Naive B cell (primary cell): ENCODE data around the gene GJB2. TPM values are rescaled to one million over a fixed set of nuclear protein-coding genes. Genes with fewer than 3 reads are reported as not detected.
A peak's percentile ranks its signal among the peaks of the same experiment; 100 is the strongest.

Experiments used
- ATAC-seq, 2 donors: fragments of 150-1000 bp; cut with Tn5 transposase; 2 replicates each; pipeline ENCODE4 v1.10.0; 2021; ENCODE audit warnings: low read depth in 2 of 2, mild to moderate bottlenecking in 2 of 2, moderate library complexity in 2 of 2
- DNase-seq: peaks from one replicate; pipeline ENCODE4 v3.0.0; 2022
- H3K27ac Mint-ChIP-seq, 6 donors: one replicate each; pipeline ENCODE4 v1.8.0; 2020 to 2022; ENCODE audit warnings: mild to moderate bottlenecking in 6 of 6, mixed read lengths in 6 of 6, moderate library complexity in 5 of 6, inconsistent platforms in 2 of 6
- H3K27me3 Mint-ChIP-seq, 3 donors: one replicate each; pipeline ENCODE4 v1.8.0; 2021 to 2022; ENCODE audit warnings: mixed read lengths in 3 of 3, mild to moderate bottlenecking in 1 of 3
- H3K36me3 Mint-ChIP-seq, 2 donors: one replicate each; pipeline ENCODE4 v1.8.0; 2020 to 2022; ENCODE audit warnings: mixed read lengths in 2 of 2, inconsistent platforms in 1 of 2, mild to moderate bottlenecking in 1 of 2
- H3K4me1 Mint-ChIP-seq, 3 donors: one replicate each; pipeline ENCODE4 v1.8.0; 2020 to 2022; ENCODE audit warnings: mixed read lengths in 3 of 3, inconsistent platforms in 1 of 3, mild to moderate bottlenecking in 1 of 3, moderate library complexity in 1 of 3
- H3K4me3 Mint-ChIP-seq, 8 donors: one replicate each; pipeline ENCODE4 v1.8.0; 2020 to 2022; ENCODE audit warnings: mild to moderate bottlenecking in 8 of 8, mixed read lengths in 8 of 8, moderate library complexity in 8 of 8, inconsistent platforms in 2 of 8
- H3K9me3 Mint-ChIP-seq, 7 donors: one replicate each; pipeline ENCODE4 v1.8.0; 2020 to 2022; ENCODE audit warnings: mixed read lengths in 7 of 7, mild to moderate bottlenecking in 5 of 7, inconsistent platforms in 2 of 7, moderate library complexity in 1 of 7
- polyA plus RNA-seq, 6 donors: library from polyadenylated mRNA; unstranded; fragments of 300-500 nt; fragmentation: Illumina TruSeq; gene quantifications; one replicate each; pipeline ENCODE4 v1.2.3, GENCODE V29; 2021; ENCODE audit warnings: low read depth in 6 of 6

GJB2 gene
- polyA plus RNA-seq, 6 donors from 2014 or later, result not detected

- H3K4me3 Mint-ChIP-seq, result no peak overlapping the region
- peaks cover 0 to 2% (median 0%) of the 10 kb centered on the region in 7 donors for H3K9me3 Mint-ChIP-seq
- H3K27ac Mint-ChIP-seq, result no peak overlapping the region
- H3K27me3 Mint-ChIP-seq, result peaks cover 51 to 96% (median 87%) of the 10 kb centered on the region in 3 donors
- ATAC-seq, result no peak
- peaks cover 5 to 17% (median 9%) of the 10 kb centered on the region in 3 donors for H3K4me1 Mint-ChIP-seq
- no peak for DNase-seq
- peaks cover 0 to 6% of the 10 kb centered on the region in 2 donors for H3K36me3 Mint-ChIP-seq
Observed at GRCh38 chr13:20173116-20173746, 19.5 kb downstream of the GJB2 start.

GRCh38 chr13:20171364-20171763, 21.4 kb downstream of the GJB2 start:
- DNase-seq, result no peak
- ATAC-seq, result no peak
- Mint-ChIP-seq H3K4me3 (no peak overlapping the region), H3K9me3 (peaks cover 0 to 2% (median 0%) of the 10 kb centered on the region in 7 donors), H3K27me3 (peaks cover 45 to 96% (median 87%) of the 10 kb centered on the region in 3 donors), H3K4me1 (peaks cover 0 to 9% (median 8%) of the 10 kb centered on the region in 3 donors), H3K36me3 (no peaks in the 10 kb centered on the region), H3K27ac (no peak overlapping the region)

GRCh38 chr13:20170921-20171320, 21.8 kb downstream of the GJB2 start:
- Mint-ChIP-seq H3K27ac (no peak overlapping the region), H3K4me1 (peaks cover 0 to 9% (median 8%) of the 10 kb centered on the region in 3 donors), H3K27me3 (peaks cover 43 to 96% (median 87%) of the 10 kb centered on the region in 3 donors), H3K36me3 (no peaks in the 10 kb centered on the region), H3K4me3 (no peak overlapping the region), H3K9me3 (peaks cover 0 to under 1% (median 0%) of the 10 kb centered on the region in 7 donors)
- no peak for ATAC-seq
- no peak for DNase-seq

GRCh38 chr13:20168396-20168795, 24.3 kb downstream of the GJB2 start:
- no peaks in the 10 kb centered on the region for H3K36me3 Mint-ChIP-seq
- H3K4me1 Mint-ChIP-seq, result peaks cover 0 to 3% (median 2%) of the 10 kb centered on the region in 3 donors
- H3K4me3 Mint-ChIP-seq, result no peak overlapping the region
- no peak overlapping the region for H3K27ac Mint-ChIP-seq
- no peak for ATAC-seq
- DNase-seq, result no peak
- no peaks in the 10 kb centered on the region for H3K9me3 Mint-ChIP-seq
- peaks cover 28 to 86% (median 74%) of the 10 kb centered on the region in 3 donors for H3K27me3 Mint-ChIP-seq

GRCh38 chr13:20165417-20166257, 27.1 kb downstream of the GJB2 start:
- no peaks in the 10 kb centered on the region for H3K36me3 Mint-ChIP-seq
- peaks cover 23 to 62% (median 53%) of the 10 kb centered on the region in 3 donors for H3K27me3 Mint-ChIP-seq
- H3K9me3 Mint-ChIP-seq, result no peaks in the 10 kb centered on the region
- no peak overlapping the region for H3K4me3 Mint-ChIP-seq
- ATAC-seq (no peak), DNase-seq (no peak)
- H3K4me1 Mint-ChIP-seq, result peaks cover 4 to 13% (median 7%) of the 10 kb centered on the region in 3 donors
- H3K27ac Mint-ChIP-seq, result no peak overlapping the region

GRCh38 chr13:20161951-20162300, 30.8 kb downstream of the GJB2 start:
- ATAC-seq (no peak), DNase-seq (no peak)
- H3K27me3 Mint-ChIP-seq, result peaks cover 16 to 25% (median 17%) of the 10 kb centered on the region in 3 donors
- peaks cover 4 to 21% (median 17%) of the 10 kb centered on the region in 3 donors for H3K4me1 Mint-ChIP-seq
- peak overlapping the region in 2 of 6 donors; percentile 75 to 83 for H3K27ac Mint-ChIP-seq
- H3K9me3 Mint-ChIP-seq, result peaks cover 0 to 1% (median 0%) of the 10 kb centered on the region in 7 donors
- peak overlapping the region; percentile 81 to 93 (median 86) for H3K4me3 Mint-ChIP-seq
- no peaks in the 10 kb centered on the region for H3K36me3 Mint-ChIP-seq

- DNase-seq, result peak; percentile 80
- peak overlapping the region; percentile 81 to 93 (median 86) for H3K4me3 Mint-ChIP-seq
- peaks cover 0 to 1% (median 0%) of the 10 kb centered on the region in 7 donors for H3K9me3 Mint-ChIP-seq
- peak; percentile 83 for ATAC-seq
- H3K4me1 Mint-ChIP-seq, result peaks cover 4 to 21% (median 17%) of the 10 kb centered on the region in 3 donors
- peaks cover 11 to 20% (median 12%) of the 10 kb centered on the region in 3 donors for H3K27me3 Mint-ChIP-seq
- H3K27ac Mint-ChIP-seq, result peak overlapping the region in 4 of 6 donors; percentile 59 to 93 (median 79)
- no peaks in the 10 kb centered on the region for H3K36me3 Mint-ChIP-seq
Observed at GRCh38 chr13:20161275-20161950, 31.3 kb downstream of the GJB2 start.

- Mint-ChIP-seq H3K4me3 (peak within 1 kb of the TSS; percentile 81 to 94 (median 88)), H3K9me3 (peaks cover 0 to 1% (median 0%) of the 10 kb centered on the region in 7 donors), H3K27ac (peak within 1 kb of the TSS in 5 of 6 donors; percentile 47 to 93 (median 84)), H3K27me3 (peaks cover 3 to 12% (median 6%) of the 10 kb centered on the region in 3 donors), H3K4me1 (peaks cover 4 to 21% (median 17%) of the 10 kb centered on the region in 3 donors), H3K36me3 (no peaks in the 10 kb centered on the region)
- ATAC-seq (peak; percentile 57 to 59), DNase-seq (peak; percentile 44)
Observed at GRCh38 chr13:20160306-20161274, 32.1 kb downstream of the GJB2 start, which contains the start of gene GJA3. GJA3 (minus strand) TSS chr13:20161052; CDS start chr13:20143288, 17,764 bp downstream.

GRCh38 chr13:20159646-20160305, 33.0 kb downstream of the GJB2 start:
- DNase-seq (no peak), ATAC-seq (no peak)
- Mint-ChIP-seq H3K4me3 (peak overlapping the region; percentile 81 to 94 (median 88)), H3K9me3 (peaks cover 0 to 1% (median 0%) of the 10 kb centered on the region in 7 donors), H3K27me3 (peaks cover 0 to 5% (median 0%) of the 10 kb centered on the region in 3 donors), H3K27ac (peak overlapping the region in 1 of 6 donors; percentile 54), H3K4me1 (peaks cover 4 to 21% (median 17%) of the 10 kb centered on the region in 3 donors), H3K36me3 (no peaks in the 10 kb centered on the region)

GRCh38 chr13:20157151-20157796, 35.5 kb downstream of the GJB2 start:
- Mint-ChIP-seq H3K4me1 (peaks cover 0 to 17% (median 15%) of the 10 kb centered on the region in 3 donors), H3K9me3 (peaks cover 0 to 2% (median 0%) of the 10 kb centered on the region in 7 donors), H3K27me3 (peaks cover 0 to 7% (median 0%) of the 10 kb centered on the region in 3 donors), H3K36me3 (no peaks in the 10 kb centered on the region), H3K27ac (no peak overlapping the region), H3K4me3 (no peak overlapping the region)
- ATAC-seq (no peak), DNase-seq (no peak)

GRCh38 chr13:20156702-20157101, 36.0 kb downstream of the GJB2 start:
- Mint-ChIP-seq H3K36me3 (no peaks in the 10 kb centered on the region), H3K4me1 (peaks cover 0 to 13% (median 10%) of the 10 kb centered on the region in 3 donors), H3K4me3 (no peak overlapping the region), H3K9me3 (peaks cover 0 to 3% (median 0%) of the 10 kb centered on the region in 7 donors), H3K27ac (no peak overlapping the region), H3K27me3 (peaks cover 3 to 7% (median 5%) of the 10 kb centered on the region in 3 donors)
- no peak for ATAC-seq
- DNase-seq, result no peak
